ENCODE results near the gene ASXL1. TPM values are rescaled to one million over a fixed set of nuclear protein-coding genes. Genes with fewer than 3 reads are reported as not detected.

The ASXL1 gene
- total and polyA plus RNA-seq, 2 experiments from 2014 or later: 10.4 to 29.0 TPM

- H3K4me1 ChIP-seq (ENCODE audit: insufficient read depth): no peaks in the 10 kb centered on the region
- no peak overlapping the region for H2AFZ ChIP-seq
- H3K27me3 ChIP-seq (ENCODE audit: insufficient read depth): no peaks in the 10 kb centered on the region
- H3K36me3 ChIP-seq (ENCODE audit: insufficient read depth): no peaks in the 10 kb centered on the region
- no peak overlapping the region for H3K4me3 ChIP-seq
- Mint-ChIP-seq H3K36me3 (ENCODE audit: low read depth) (no peaks in the 10 kb centered on the region), H3K4me1 (no peaks in the 10 kb centered on the region), H3K4me3 (no peak overlapping the region), H3K9me3 (no peaks in the 10 kb centered on the region), H3K27me3 (ENCODE audit: insufficient read depth, low read depth, poor library complexity) (no peaks in the 10 kb centered on the region), H3K27ac (no peak overlapping the region)
- peaks cover 15% of the 10 kb centered on the region for H3K79me2 ChIP-seq (replicated peaks; ENCODE audit: insufficient read depth)
- H3K9me2 ChIP-seq (ENCODE audit: insufficient read depth): no peaks in the 10 kb centered on the region
- H3F3A ChIP-seq (replicated peaks; ENCODE audit: low read depth): no peaks in the 10 kb centered on the region
- TF ChIP-seq JUNB (IDR thresholded peaks at IDR 0.05; ENCODE audit: unreplicated experiment) (no peak), REST (IDR thresholded peaks at IDR 0.05; ENCODE audit: unreplicated experiment) (no peak), NANOG (IDR thresholded peaks at IDR 0.05; ENCODE audit: borderline replicate concordance) (no peak), STAT1 (IDR thresholded peaks at IDR 0.05; ENCODE audit: unreplicated experiment) (no peak), EZH2 (IDR thresholded peaks at IDR 0.05; ENCODE audit: low read depth, unreplicated experiment) (no peak), ETS1 (IDR thresholded peaks at IDR 0.05) (no peak), CREB1 (CRISPR knock-in tag; IDR thresholded peaks at IDR 0.05; ENCODE audit: low read depth) (no peak), ZNF331 (CRISPR knock-in tag; IDR thresholded peaks at IDR 0.05; ENCODE audit: low read depth) (no peak), EZH2phosphoT487 (IDR thresholded peaks at IDR 0.05; ENCODE audit: unreplicated experiment) (no peak), POLR2AphosphoS5 (IDR thresholded peaks at IDR 0.05; ENCODE audit: low read depth) (no peak), CTCF (conservative IDR thresholded peaks at IDR 0.05; ENCODE audit: low read depth in 2 of 2) (no peak), ZNF114 (CRISPR knock-in tag; IDR thresholded peaks at IDR 0.05) (no peak), ZNF462 (CRISPR knock-in tag; IDR thresholded peaks at IDR 0.05) (no peak)
- H3K4me2 ChIP-seq: no peak overlapping the region
- DNase-seq (ENCODE audit: low spot score): no peak
- no peak for ATAC-seq
- no peak overlapping the region for H3K27ac ChIP-seq (ENCODE audit: low read depth)
- peaks cover 30% of the 10 kb centered on the region for H4K20me1 ChIP-seq (replicated peaks; ENCODE audit: insufficient read depth)
Observed at GRCh38 chr20:32385541-32385940, 27.4 kb downstream of the ASXL1 start.

All from GM23338 (cell line).